Epithelial cell of esophagus (primary cell): Measurements from ENCODE around the gene OXT.

Experiments used
- DNase-seq: peaks from one replicate; pipeline ENCODE4 v3.0.0; 2010; ENCODE audit warnings: low read depth
- H3K4me3 ChIP-seq: 2 replicates; pipeline ENCODE4 v1.5.1; 2011; ENCODE audit warnings: mild to moderate bottlenecking, low read length, control low read depth
- TF ChIP-seq, protein P1 (sequence below): IDR thresholded peaks from 2 replicates; pipeline ENCODE4 v1.5.1; 2011; ENCODE audit warnings: low read depth, mild to moderate bottlenecking, low read length, control low read depth, inconsistent platforms; ENCODE audit not compliant: insufficient read depth; ENCODE audit errors: missing control alignments

The OXT gene

DNA sequence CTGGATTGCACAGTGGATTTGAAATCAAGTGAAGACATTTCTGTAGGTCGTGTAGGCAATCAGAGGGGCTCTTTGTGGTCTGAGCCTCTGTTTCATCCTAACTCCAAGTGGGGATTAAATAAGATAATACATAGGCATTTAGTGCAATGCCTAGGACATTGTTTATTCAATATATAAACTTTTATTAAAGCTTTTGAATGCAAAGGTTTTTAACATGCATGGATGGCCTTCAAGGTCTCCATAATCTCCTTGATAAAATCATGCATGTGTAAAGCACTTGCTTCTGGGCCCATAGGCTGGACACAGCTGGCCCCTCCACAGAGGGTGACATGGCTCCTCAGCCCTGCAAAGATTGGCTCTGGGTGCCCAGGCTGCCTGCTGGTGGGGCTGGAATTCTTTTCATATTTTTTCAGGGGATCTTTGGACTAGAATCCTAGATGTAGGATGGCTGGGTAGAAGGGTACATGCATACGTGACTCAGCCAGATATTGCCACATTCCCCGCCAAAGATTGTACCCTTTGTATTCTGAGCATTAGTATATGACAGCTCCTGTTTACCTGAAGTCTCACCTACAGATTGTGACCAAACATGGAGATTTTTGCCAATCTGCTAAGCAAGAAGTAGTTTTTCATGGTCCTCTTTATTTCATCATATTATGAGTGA lies 32.1 kb downstream of the OXT start:
- no peak overlapping the region for H3K4me3 ChIP-seq
- TF ChIP-seq, protein P1, sequence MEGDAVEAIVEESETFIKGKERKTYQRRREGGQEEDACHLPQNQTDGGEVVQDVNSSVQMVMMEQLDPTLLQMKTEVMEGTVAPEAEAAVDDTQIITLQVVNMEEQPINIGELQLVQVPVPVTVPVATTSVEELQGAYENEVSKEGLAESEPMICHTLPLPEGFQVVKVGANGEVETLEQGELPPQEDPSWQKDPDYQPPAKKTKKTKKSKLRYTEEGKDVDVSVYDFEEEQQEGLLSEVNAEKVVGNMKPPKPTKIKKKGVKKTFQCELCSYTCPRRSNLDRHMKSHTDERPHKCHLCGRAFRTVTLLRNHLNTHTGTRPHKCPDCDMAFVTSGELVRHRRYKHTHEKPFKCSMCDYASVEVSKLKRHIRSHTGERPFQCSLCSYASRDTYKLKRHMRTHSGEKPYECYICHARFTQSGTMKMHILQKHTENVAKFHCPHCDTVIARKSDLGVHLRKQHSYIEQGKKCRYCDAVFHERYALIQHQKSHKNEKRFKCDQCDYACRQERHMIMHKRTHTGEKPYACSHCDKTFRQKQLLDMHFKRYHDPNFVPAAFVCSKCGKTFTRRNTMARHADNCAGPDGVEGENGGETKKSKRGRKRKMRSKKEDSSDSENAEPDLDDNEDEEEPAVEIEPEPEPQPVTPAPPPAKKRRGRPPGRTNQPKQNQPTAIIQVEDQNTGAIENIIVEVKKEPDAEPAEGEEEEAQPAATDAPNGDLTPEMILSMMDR: no peak
- peak; percentile 57 for DNase-seq

- DNase-seq: no peak
- TF ChIP-seq, protein P1: no peak
- H3K4me3 ChIP-seq: no peak overlapping the region
These were observed 34.1 kb downstream of the OXT start for GRCh38 chr20:3105256-3106137.

DNA sequence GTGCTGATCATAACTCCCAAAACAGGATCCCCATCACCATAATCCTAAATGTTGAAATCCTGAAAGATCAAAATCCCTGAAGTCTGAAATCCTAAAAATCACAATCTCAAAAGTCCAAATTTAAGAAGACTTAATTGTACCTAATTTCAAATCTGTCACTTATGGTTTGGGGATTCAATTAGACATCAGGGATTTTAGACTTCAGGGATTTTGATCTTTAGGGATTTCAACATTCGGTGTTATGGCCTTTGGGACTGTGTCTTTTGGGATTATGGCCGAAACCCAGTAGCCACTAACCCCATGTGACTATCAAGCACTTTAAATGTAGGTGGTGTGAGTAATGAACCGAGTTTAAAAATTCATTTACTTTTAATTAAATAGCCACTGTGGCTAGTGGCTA lies 34.8 kb downstream of the OXT start:
- H3K4me3 ChIP-seq: no peak overlapping the region
- DNase-seq: no peak
- TF ChIP-seq, protein P1: no peak

DNA sequence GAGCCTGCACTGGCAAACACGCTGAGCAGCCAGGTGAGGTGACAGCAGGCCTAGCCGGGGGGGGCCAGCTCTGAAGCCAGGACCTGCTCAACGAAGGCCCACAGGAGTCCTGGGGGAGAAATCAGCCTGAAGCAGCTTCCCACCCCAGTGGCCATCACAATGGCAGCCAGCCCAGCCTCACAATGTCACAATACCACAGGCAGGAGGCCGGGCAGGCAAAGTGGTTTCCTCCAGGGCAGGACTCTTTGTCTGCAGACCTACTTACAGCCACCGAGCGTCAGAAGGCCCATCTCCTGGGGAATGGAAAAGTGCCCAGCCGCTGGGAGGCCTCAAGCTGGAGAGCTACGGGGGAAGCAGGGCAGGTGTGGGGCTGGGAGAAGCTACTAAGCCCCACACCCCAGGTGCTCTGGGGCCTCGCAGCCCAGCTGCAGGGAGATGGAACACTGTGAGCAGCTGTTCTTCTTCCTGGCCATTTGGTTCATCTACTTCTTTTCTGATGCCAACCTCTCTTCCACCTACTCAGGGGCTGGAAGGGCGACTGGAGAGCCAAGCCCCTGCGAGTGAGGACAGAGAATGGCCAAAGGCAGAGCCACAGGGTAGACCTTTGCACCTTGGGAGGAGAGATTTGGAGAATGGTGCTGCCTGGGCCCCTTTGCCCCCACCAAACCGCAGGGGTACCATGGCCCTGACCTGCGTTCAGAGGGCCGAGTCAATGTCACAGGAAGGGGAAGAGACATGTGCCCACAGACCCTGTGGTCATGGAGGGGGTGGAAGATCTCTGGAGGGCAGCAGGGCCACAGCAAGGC lies 35.4 kb downstream of the OXT start:
- no peak for DNase-seq
- TF ChIP-seq, protein P1: no peak
- H3K4me3 ChIP-seq: no peak overlapping the region

DNA sequence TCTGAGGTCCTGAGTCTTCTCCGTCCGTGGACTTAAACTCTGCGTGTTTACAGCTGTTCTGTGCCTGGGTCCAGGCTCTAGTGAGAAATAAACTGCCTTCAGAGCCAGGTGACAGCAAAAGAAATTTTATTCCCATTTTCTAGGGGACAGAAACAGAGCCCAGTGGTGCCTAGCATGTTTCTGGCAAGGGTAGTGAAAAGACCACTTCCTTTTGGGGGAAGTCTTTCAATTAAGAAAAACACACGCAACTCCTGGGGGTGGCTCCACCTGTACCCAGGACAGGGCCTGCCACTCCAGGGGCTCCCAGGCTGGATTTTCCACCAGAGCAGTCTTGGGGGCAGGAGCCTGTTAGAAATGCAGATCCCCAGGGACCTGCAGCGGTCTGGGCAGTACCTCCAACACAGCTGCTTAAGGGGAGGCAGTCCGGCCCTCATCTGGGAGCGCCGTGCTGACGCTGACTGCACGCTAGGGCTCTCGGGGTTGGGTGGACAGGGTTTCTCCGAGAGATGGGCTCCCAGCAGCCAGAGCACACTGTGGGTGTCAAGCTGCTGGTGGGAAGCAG lies 36.1 kb downstream of the OXT start:
- no peak overlapping the region for H3K4me3 ChIP-seq
- no peak for DNase-seq
- TF ChIP-seq, protein P1: no peak
